ENCODE measurements around the gene DDOST.
"Not testable (repeated sequence)": the region's sequence is repeated elsewhere in the genome, so short reads cannot be mapped to it uniquely, and the experiment has no call there.

The DDOST gene

DNA sequence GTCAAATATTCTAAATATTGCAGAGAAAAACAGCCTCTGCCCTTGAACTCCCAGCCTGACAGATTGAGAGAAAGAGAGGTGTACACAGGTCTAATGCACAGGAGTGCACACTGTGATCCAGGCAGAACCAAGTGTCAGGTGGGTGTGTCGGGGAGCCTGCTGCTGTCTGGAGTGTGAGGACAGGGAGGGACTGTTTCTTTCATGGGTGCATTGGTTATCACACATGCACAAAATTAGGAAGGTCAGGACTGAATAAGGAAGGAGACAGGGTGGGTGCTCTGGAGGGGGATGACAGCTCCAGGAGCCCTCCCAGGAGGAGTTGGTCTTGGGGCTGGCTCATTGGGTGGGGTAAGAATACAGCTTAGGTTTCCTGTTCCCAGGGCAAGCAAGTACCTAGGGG lies 41.2 kb downstream of the DDOST start:
- no peak for DNase-seq

DNA sequence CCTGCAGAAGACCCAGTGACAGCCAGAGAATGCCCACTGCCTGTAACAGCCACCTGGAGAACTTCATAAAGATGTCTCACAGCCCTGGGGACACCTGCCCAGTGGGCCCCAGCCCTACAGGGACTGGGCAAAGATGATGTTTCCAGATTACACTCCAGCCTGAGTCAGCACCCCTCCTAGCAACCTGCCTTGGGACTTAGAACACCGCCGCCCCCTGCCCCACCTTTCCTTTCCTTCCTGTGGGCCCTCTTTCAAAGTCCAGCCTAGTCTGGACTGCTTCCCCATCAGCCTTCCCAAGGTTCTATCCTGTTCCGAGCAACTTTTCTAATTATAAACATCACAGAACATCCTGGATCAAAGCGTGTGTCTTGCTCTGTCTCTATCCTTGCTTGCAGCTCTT lies 42.6 kb downstream of the DDOST start:
- DNase-seq = no peak

DNA sequence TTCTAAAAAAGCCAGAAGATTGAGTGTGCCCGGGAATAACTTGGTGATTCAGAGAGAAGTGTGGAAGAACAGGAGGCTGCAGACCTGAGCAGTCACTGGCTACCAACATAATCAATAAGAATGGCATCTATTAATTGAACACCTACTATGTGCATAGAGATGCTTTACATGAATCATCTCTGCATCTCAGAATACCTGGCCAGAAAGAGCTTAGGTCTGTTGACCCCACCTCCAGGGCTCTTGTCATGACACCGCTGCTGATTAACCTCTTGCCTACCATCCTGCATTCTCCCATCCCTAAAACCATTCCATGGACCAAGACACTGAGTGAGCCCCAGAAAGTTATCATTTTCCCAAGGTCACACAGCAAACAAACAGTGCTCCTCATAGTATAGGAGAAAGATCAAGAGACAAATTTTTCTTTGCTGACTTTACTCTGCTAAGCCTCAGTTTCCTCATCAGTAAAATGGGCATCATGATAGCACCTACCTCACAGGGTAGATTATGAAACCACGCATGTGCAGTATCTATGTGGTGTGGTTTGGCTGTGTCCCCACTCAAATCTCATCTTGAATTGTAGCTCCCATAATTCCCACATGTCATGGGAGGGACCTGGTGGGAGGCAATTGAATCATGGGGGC lies 44.2 kb downstream of the DDOST start:
- no peak for DNase-seq

DNA sequence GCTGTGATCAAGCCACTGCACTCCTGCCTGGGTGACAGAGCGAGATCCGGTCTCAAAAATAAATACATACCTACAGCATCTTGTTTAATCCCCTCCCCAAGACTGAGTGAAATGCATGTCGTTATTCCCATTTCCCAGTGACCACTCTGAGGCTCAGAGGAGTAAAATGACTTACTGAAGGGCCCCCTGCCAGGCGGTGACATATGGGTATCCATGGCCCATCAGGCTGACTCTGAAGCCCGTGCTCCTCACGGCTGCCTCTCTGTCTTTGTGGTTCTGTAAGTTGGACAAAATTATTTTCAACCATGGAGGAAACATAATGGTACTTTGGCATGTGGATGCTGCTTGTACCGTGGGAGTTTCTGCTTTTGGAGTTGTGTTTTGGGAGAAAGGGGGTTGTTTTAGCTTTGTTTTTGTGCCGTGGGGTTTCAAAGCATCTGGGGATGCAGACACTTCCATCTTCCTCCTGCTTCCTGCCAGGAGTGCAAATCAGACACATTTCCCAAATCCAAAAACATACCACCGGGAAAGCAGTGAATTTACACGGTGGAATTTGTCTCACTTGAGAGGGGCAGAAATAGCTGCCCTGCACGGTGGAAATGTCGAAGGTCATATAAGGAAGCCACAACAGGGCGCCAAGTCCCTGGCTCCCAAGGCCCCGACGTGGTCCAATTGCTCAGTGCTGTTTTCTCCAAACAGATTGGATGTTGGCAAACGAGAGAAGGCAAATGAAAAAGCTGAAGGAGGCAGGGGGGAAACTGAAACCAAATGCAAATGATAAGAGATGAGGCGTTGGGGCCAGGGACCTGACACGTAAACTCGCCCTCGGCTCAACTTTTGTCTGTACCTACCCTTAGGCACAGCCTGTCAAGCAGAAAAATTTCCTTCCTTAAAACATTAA lies 45.0 kb downstream of the DDOST start:
- DNase-seq = no peak

DNA sequence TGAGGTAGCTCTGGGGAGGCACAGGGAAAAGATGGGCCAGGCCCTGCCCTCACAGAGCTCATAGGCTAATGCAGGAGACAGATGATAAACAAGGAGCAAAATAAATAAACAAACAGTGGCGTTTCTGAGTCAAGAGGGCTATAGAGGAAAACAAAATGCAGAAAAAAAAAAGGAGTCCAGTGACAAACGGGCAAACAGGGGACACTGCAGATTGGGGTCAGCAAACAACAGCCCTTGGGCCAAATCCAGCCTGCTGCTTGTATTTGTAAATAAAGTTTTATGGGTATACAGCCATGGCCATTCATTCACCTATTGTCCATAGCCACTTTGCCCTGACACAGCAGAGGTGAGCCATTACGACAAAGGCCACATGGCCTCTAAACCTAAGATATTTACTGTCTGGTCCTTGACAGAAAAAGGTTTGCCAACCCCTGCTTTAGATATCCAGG lies 47.0 kb downstream of the DDOST start:
- DNase-seq = no peak

DNA sequence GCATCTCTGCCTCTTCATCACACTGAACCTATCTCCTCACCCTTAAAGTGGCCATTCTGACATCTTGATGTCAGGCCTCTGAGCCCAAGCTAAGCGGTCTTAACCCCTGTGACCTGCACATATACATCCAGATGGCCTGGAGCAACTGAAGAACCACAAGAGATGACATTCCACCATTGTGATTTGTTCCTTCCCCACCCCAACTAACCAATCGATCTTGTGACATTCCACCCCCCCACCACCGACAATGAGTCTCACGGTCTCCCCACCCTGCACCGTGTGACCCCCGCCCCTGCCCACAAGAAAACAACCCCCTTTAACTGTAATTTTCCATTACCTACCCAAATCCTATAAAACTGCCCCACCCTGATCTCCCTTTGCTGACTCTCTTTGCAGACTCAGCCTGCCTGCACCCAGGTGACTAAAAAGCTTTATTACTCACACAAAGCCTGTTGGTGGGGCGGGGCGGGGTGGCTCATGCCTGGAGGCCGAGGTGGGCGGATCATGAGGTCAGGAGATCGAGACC lies 48.9 kb downstream of the DDOST start:
- no peak for DNase-seq

DNA sequence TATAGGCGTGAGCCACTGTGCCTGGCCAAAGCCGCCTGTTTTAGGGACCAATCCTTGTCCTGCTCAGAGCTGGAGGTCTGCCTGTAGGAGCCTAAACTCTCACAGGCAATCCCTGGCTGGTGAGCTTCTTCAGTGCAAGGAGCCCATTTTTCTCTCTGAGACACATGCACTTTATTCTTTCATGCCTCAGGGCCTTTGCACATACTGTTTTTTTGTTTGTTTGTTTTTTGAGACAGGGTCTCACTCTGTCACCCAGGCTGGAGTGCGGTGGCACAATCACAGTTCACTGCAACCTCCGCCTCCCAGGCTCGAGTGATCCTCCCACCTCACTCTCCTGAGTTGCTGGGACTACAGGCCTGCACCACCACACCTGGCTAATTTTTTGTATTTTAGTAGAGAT lies 49.5 kb downstream of the DDOST start:
- DNase-seq = no peak

DNA sequence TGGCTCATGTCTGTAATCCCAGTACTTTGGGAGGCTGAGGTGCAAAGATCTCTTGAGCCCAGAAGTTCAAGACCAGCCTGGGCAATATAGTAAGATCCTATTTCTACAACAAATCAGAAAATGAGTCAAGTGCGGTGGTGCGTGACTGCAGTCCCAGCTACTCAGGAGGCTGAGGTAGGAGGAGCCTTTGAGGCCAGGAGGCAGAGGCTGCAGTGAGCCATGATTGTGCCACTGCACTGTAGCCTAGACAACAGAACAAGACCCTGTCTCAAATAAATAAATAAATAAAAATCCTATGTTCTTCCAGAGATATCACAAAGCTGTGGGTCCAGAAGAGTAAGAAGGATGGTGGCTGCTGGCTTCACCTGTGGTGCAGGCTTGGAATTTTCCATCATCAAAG lies 50.2 kb downstream of the DDOST start:
- DNase-seq = no peak

DNA sequence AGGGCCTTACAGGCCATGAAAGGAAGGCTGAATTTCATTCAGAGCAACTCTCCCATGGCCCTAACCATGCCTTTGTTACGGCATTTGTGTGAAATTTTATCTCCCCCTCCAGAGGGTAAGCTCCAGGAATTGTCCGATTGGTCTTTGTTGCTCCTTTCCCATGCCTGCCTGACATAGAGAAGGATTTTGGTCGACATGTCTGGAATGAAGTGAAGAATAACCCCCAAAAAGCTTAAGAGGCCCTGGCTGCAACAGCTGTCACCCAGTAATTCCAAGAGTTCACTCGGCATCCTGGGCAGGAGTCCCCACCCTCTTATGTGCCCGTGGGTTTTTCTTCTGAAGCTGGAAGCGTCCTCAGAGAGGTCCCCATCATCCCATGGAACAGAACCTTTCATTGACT lies 51.6 kb downstream of the DDOST start:
- DNase-seq = no peak

DNA sequence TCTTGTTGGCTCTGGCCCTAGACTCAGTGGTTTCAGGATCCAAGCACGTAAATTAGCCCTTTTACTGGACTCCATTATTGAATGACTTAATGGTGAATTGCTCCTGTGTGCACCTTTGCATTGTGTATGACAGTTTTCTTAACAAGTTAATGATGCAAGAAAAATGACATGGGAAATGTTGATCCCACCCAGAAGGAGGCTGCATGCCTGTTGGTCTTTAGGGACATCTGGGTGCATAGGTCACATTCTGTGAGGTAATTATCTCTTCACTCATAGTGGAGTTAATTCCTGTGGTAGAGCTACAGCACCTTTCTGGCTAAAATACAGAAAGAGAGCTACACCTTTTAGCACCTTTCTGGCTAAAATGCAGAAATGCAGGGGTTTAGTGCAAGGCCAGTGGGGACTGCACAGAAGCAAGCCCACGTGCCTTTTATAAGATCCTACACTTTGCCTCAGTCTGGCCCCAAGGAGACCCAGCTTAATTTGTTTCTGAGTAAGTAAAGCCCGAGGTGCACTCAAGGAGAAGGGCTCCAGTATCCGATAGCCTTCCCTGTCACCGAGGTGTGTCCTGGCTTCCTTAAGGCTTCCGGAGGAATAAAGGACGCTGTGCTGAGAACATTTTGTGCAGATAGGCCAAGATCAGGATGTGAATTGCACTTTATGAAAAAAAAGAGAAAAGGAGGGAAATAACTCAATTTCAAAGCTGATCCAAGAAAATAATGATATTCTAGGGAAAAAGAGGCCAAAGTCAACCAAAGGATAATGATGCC lies 54.2 kb downstream of the DDOST start:
- DNase-seq = not testable (repeated sequence)

DNA sequence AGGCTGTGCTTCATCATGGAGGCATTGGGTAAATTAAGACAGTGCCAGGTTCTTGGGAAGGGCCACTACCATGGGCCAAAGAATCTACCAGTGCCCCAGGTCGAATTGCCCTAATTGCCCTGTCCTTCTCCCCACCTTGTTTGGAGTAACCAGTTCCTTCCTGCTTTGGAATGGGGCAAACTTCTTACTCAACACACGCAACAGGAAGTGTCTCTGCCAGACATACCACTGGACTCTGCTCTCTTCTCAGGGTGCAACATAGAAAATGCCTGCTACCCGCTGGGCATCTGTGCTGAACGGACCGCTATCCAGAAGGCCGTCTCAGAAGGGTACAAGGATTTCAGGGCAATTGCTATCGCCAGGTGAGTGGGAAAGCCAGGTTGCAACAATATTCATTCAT lies 56.5 kb downstream of the DDOST start:
- DNase-seq = no peak

DNA sequence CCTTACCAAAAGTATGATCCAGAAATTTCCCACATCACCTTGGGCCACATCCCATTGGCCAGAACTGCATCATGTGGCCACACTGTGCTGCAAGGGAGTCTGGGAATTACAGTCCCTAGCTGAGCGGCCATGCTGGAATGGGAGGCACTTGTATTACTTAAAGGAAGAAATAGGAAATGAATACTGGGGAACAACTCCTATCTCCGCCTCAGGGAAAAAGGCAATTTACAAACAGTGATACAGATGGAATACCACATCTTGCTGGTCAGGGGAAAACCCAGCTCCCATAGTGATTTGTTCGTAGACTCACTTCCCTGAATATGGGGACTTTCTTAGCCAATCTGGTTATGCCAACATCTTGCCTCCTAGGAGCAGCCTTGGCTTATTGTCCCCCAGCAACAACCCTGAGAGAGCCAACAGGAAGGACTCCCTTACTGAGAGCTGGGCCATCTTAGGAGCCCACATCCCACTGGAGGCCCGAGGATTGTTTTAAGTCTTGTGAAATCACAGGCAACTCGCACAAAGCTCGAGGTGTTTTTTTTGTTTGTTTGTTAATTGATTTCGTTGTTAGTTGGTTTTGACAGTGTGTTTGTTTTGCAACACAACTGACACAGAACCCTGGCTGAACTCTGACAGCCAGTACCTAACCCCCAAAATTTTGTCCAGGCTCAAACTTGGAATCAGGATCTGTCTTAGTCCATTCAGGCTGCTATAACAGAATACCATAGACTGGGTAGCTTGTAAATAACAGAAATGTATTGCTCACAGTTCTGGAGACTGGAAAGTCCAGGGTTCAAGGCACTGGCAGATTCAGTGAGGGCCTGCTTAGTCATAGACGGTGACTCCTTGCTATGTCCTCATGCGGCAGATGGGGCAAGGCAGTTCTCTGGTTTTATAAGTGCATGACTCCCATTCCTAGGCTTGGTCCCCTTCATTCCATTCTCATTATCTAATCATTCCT lies 57.4 kb downstream of the DDOST start:
- DNase-seq = no peak

DNA sequence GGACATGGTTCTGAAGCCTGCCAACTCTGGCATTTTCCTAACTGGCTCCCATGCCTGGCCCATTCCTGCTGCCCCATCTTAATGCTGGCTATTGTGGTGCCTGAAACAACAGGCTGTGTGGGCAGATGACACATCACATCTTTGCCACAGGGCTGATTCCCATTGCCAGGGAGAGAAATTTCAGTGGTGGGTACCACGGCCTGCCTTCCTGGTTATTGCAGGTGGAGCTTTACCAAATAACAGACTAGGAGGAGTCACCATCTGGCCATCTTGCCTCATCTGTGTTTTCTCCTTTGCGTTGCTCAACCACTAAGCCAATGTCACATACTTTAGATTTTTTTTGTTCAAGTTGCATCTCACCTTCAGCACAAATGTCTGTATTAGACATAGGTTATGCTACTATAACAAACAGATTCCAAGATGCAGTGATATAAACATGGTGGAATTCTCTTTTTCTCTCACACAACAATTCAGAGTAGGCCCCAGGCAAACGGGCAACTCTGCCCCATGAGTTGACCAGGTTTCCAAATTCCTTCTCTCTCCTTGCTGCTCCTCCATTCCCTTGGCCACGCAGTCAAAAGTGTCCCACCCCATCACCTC lies 58.2 kb downstream of the DDOST start:
- DNase-seq = no peak
